Neural cell (in vitro differentiated cells): ENCODE results near the gene CHRM5. TPM values are rescaled to one million over a fixed set of nuclear protein-coding genes. Genes with fewer than 3 reads are reported as not detected.

Experiments
- H2AFZ ChIP-seq: fragments of 200-600, 300-800 bp; sonication (generic), shearing (Covaris generic); 2 replicates; pipeline ENCODE4 v1.6.0; 2014; ENCODE audit warnings: low read depth, mild to moderate bottlenecking, antibody characterized with exemption, low read length, moderate library complexity
- H3F3A ChIP-seq: fragments of 200-600 bp; shearing (Covaris generic); 2 replicates; pipeline ENCODE4 v1.6.1; 2016; ENCODE audit warnings: mild to moderate bottlenecking, moderate library complexity, mixed read lengths, antibody characterized with exemption, low read length; ENCODE audit not compliant: insufficient read depth, poor library complexity, severe bottlenecking
- H3K27ac ChIP-seq: fragments of 200-600, 300-800 bp; sonication (generic), shearing (Covaris generic); 2 replicates; pipeline ENCODE4 v1.5.1; 2014; ENCODE audit warnings: mild to moderate bottlenecking, low read length, moderate library complexity
- H3K27me3 ChIP-seq: fragments of 300-800, 200-600 bp; sonication (generic), shearing (Covaris generic); 2 replicates; pipeline ENCODE4 v1.6.0; 2014; ENCODE audit warnings: mild to moderate bottlenecking, low read depth, low read length, moderate library complexity; ENCODE audit not compliant: insufficient read depth
- H3K36me3 ChIP-seq: fragments of 300-800, 200-600 bp; sonication (generic), shearing (Covaris generic); 2 replicates; pipeline ENCODE4 v1.5.1; 2014; ENCODE audit warnings: mild to moderate bottlenecking, antibody characterized with exemption, low read length, moderate library complexity; ENCODE audit not compliant: insufficient read depth
- H3K4me2 ChIP-seq: fragments of 300-800, 200-600 bp; sonication (generic), shearing (Covaris generic); 2 replicates; pipeline ENCODE4 v1.6.0; 2014; ENCODE audit warnings: mild to moderate bottlenecking, low read length
- H3K4me3 ChIP-seq: fragments of 300-800, 200-600 bp; sonication (generic), shearing (Covaris generic); 2 replicates; pipeline ENCODE4 v1.5.1; 2014; ENCODE audit warnings: mild to moderate bottlenecking, low read length, moderate library complexity
- H3K79me2 ChIP-seq: fragments of 200-600 bp; shearing (Covaris generic); replicated peaks from 2 replicates; pipeline ENCODE4 v1.6.0; 2014; ENCODE audit warnings: mild to moderate bottlenecking, low read length, moderate library complexity; ENCODE audit not compliant: insufficient read depth
- H3K9ac ChIP-seq: fragments of 300-800, 200-600 bp; sonication (generic), shearing (Covaris generic); 2 replicates; pipeline ENCODE4 v1.6.1; 2016; ENCODE audit warnings: mild to moderate bottlenecking, low read length, mixed read lengths
- H3K9me2 ChIP-seq: fragments of 200-600 bp; shearing (Covaris generic); 2 replicates; pipeline ENCODE4 v1.6.1; 2016; ENCODE audit warnings: mild to moderate bottlenecking, low read length, mixed read lengths; ENCODE audit not compliant: insufficient read depth
- H3K9me3 ChIP-seq: fragments of 200-600, 300-800 bp; sonication (generic), shearing (Covaris generic); 2 replicates; pipeline ENCODE4 v1.6.1; 2016; ENCODE audit warnings: mild to moderate bottlenecking, mixed run types, low read length, moderate library complexity, mixed read lengths
- H4K20me1 ChIP-seq: fragments of 200-600 bp; shearing (Covaris generic); 2 replicates; pipeline ENCODE4 v1.6.1; 2016; ENCODE audit warnings: mild to moderate bottlenecking, mixed run types; ENCODE audit not compliant: insufficient read depth
- EP300 ChIP-seq: fragments of 450-650 bp; conservative IDR thresholded peaks from 2 replicates; pipeline ENCODE4 v1.6.1; 2014; ENCODE audit warnings: antibody characterized with exemption, mild to moderate bottlenecking, moderate library complexity; ENCODE audit not compliant: poor library complexity, severe bottlenecking
- EZH2 ChIP-seq: fragments of 200-600, 300-800 bp; shearing (Covaris generic), sonication (generic); IDR thresholded peaks from 2 replicates; pipeline ENCODE4 v1.6.1; 2014; ENCODE audit warnings: antibody characterized with exemption, low read length, borderline replicate concordance, mild to moderate bottlenecking; ENCODE audit not compliant: insufficient read depth, poor library complexity, severe bottlenecking
- MXI1 ChIP-seq: fragments of 450-650 bp; conservative IDR thresholded peaks from 2 replicates; pipeline ENCODE4 v1.6.1; 2014; ENCODE audit warnings: antibody characterized with exemption, mild to moderate bottlenecking; ENCODE audit not compliant: poor library complexity, severe bottlenecking
- POLR2AphosphoS5 ChIP-seq: IDR thresholded peaks from 2 replicates; pipeline ENCODE4 v1.6.1; 2012
- RAD21 ChIP-seq: fragments of 450-650 bp; conservative IDR thresholded peaks from 2 replicates; pipeline ENCODE4 v1.6.1; 2014; ENCODE audit warnings: antibody characterized with exemption, mild to moderate bottlenecking, moderate library complexity
- REST ChIP-seq: IDR thresholded peaks from 2 replicates; pipeline ENCODE4 v1.6.1; 2012; ENCODE audit warnings: borderline replicate concordance
- SMC3 ChIP-seq: fragments of 450-650 bp; conservative IDR thresholded peaks from 2 replicates; pipeline ENCODE4 v1.6.1; 2014; ENCODE audit warnings: antibody characterized with exemption, mild to moderate bottlenecking, moderate library complexity; ENCODE audit not compliant: poor library complexity
- TAF1 ChIP-seq: IDR thresholded peaks from 2 replicates; pipeline ENCODE4 v1.6.1; 2012; ENCODE audit warnings: low read depth
- polyA plus RNA-seq: library from polyadenylated mRNA; depleted of rRNA; stranded (reverse); fragments of >200 nt; gene quantifications from 2 replicates; pipeline ENCODE4 v1.2.3, GENCODE V29; 2014
- TF ChIP-seq, protein P1 (sequence below): fragments of 450-650 bp; IDR thresholded peaks from 2 replicates; pipeline ENCODE4 v1.5.1; 2014; ENCODE audit warnings: antibody characterized with exemption, mild to moderate bottlenecking, moderate library complexity; ENCODE audit not compliant: poor library complexity, severe bottlenecking

The CHRM5 gene
- polyA plus RNA-seq, 1 donor from 2014 or later = 3.9 TPM

DNA sequence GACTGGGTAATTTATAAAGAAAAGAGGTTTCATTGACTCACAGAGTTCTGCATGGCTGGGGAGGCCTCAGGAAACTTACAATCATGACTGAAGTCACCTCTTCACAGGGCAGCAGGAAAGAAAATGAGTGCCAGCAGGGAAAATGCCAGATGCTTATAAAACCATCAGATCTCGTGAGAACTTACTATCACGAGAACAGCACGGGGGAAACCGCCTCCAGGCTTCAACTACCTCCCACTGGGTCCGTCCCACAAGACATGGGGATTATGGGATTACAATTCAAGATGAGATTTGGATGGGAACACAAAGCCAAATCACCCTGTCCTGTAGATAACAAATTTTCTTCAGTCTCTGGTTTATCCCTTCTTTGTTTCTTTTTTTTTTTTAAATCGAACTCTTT is 101.7 kb downstream of the CHRM5 start:
- H3K9ac ChIP-seq = no peak overlapping the region
- H3K27ac ChIP-seq = no peak overlapping the region
- H3K27me3 ChIP-seq = no peaks in the 10 kb centered on the region
- no peak overlapping the region for H3K4me2 ChIP-seq
- no peaks in the 10 kb centered on the region for H4K20me1 ChIP-seq
- no peaks in the 10 kb centered on the region for H3F3A ChIP-seq
- no peak overlapping the region for H2AFZ ChIP-seq
- H3K9me3 ChIP-seq = no peaks in the 10 kb centered on the region
- H3K9me2 ChIP-seq = no peaks in the 10 kb centered on the region
- no peak overlapping the region for H3K4me3 ChIP-seq
- TF ChIP-seq MXI1 (no peak), EZH2 (no peak), EP300 (no peak)
- TF ChIP-seq, protein P1, sequence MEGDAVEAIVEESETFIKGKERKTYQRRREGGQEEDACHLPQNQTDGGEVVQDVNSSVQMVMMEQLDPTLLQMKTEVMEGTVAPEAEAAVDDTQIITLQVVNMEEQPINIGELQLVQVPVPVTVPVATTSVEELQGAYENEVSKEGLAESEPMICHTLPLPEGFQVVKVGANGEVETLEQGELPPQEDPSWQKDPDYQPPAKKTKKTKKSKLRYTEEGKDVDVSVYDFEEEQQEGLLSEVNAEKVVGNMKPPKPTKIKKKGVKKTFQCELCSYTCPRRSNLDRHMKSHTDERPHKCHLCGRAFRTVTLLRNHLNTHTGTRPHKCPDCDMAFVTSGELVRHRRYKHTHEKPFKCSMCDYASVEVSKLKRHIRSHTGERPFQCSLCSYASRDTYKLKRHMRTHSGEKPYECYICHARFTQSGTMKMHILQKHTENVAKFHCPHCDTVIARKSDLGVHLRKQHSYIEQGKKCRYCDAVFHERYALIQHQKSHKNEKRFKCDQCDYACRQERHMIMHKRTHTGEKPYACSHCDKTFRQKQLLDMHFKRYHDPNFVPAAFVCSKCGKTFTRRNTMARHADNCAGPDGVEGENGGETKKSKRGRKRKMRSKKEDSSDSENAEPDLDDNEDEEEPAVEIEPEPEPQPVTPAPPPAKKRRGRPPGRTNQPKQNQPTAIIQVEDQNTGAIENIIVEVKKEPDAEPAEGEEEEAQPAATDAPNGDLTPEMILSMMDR = no peak
- no peaks in the 10 kb centered on the region for H3K36me3 ChIP-seq
- H3K79me2 ChIP-seq = no peaks in the 10 kb centered on the region

GRCh38 chr15:34076785-34077184 is 108.5 kb downstream of the CHRM5 start:
- Histone ChIP-seq H3K9ac (no peak overlapping the region), H3K36me3 (no peaks in the 10 kb centered on the region), H3K4me2 (no peak overlapping the region), H3K4me3 (no peak overlapping the region), H3K79me2 (no peaks in the 10 kb centered on the region), H3K27me3 (no peaks in the 10 kb centered on the region), H3K9me3 (no peaks in the 10 kb centered on the region), H4K20me1 (no peaks in the 10 kb centered on the region), H2AFZ (no peak overlapping the region), H3F3A (no peaks in the 10 kb centered on the region), H3K27ac (no peak overlapping the region), H3K9me2 (no peaks in the 10 kb centered on the region)
- TF ChIP-seq POLR2AphosphoS5 (no peak), REST (no peak), SMC3 (no peak), MXI1 (no peak), EP300 (no peak), EZH2 (no peak), TAF1 (no peak), RAD21 (no peak)
- TF ChIP-seq, protein P1 = no peak
